Cardiac muscle cell (in vitro differentiated cells and primary cell): Measurements from ENCODE around the gene CATSPERE. TPM values are rescaled to one million over a fixed set of nuclear protein-coding genes. Genes with fewer than 3 reads are reported as not detected.

Source experiments
- DNase-seq, 2 donors: peaks; one replicate each; pipeline versions ENCODE4 v3.0.0 to v3.0.0-alpha.2; 2010 to 2017; ENCODE audit warnings: low read depth in 1 of 2, low spot score in 1 of 2
- H3K27ac ChIP-seq: fragments of 200-600 bp; sonication (generic); 2 replicates; pipeline ENCODE4 v1.5.1; 2016
- H3K27me3 ChIP-seq: fragments of 200-600 bp; sonication (generic); 2 replicates; pipeline ENCODE4 v1.6.0; 2016; ENCODE audit warnings: control low read depth
- H3K36me3 ChIP-seq: fragments of 200-600 bp; sonication (generic); 2 replicates; pipeline ENCODE4 v1.5.1; 2016; ENCODE audit warnings: control low read depth
- H3K4me1 ChIP-seq: fragments of 200-600 bp; sonication (generic); 2 replicates; pipeline ENCODE4 v1.8.1; 2017; ENCODE audit warnings: low read depth, mild to moderate bottlenecking, mixed run types
- H3K4me3 ChIP-seq: fragments of 200-600 bp; sonication (generic); 2 replicates; pipeline ENCODE4 v1.5.1; 2016; ENCODE audit warnings: mild to moderate bottlenecking
- H3K9me3 ChIP-seq: fragments of 200-600 bp; sonication (generic); 2 replicates; pipeline ENCODE4 v1.5.1; 2017; ENCODE audit warnings: low read depth, mild to moderate bottlenecking, control low read depth
- polyA plus RNA-seq: library from polyadenylated mRNA; unstranded; fragments of >200 nt; fragmentation: Nextera tagmentation; extraction: Ambion mirVana; gene quantifications from 2 replicates; pipeline ENCODE4 v1.2.1, GENCODE V29; 2016
- total RNA-seq: library from RNA; depleted of rRNA; stranded (reverse); fragments of >200 nt; gene quantifications from 2 replicates; pipeline ENCODE4 v1.2.3, GENCODE V29; 2016
- TF ChIP-seq, protein P1 (sequence below): IDR thresholded peaks from 2 replicates; pipeline ENCODE4 v1.5.1; 2012; ENCODE audit warnings: low read depth, mild to moderate bottlenecking, low read length

CATSPERE gene
- total and polyA plus RNA-seq, 2 experiments from 2014 or later, result 1.1 to 1.4 TPM

- Histone ChIP-seq H3K36me3 (no peaks in the 10 kb centered on the region), H3K4me1 (no peaks in the 10 kb centered on the region), H3K27ac (no peak overlapping the region), H3K27me3 (no peaks in the 10 kb centered on the region), H3K4me3 (no peak overlapping the region), H3K9me3 (no peaks in the 10 kb centered on the region)
- peak in 1 of 2 donors; percentile 67 for DNase-seq
- TF ChIP-seq, protein P1, sequence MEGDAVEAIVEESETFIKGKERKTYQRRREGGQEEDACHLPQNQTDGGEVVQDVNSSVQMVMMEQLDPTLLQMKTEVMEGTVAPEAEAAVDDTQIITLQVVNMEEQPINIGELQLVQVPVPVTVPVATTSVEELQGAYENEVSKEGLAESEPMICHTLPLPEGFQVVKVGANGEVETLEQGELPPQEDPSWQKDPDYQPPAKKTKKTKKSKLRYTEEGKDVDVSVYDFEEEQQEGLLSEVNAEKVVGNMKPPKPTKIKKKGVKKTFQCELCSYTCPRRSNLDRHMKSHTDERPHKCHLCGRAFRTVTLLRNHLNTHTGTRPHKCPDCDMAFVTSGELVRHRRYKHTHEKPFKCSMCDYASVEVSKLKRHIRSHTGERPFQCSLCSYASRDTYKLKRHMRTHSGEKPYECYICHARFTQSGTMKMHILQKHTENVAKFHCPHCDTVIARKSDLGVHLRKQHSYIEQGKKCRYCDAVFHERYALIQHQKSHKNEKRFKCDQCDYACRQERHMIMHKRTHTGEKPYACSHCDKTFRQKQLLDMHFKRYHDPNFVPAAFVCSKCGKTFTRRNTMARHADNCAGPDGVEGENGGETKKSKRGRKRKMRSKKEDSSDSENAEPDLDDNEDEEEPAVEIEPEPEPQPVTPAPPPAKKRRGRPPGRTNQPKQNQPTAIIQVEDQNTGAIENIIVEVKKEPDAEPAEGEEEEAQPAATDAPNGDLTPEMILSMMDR, result no peak
Measured at GRCh38 chr1:244615301-244615700, 154.2 kb downstream of the CATSPERE start.

GRCh38 chr1:244626709-244627108, 165.6 kb downstream of the CATSPERE start:
- Histone ChIP-seq H3K36me3 (no peaks in the 10 kb centered on the region), H3K4me3 (no peak overlapping the region), H3K27me3 (no peaks in the 10 kb centered on the region), H3K27ac (no peak overlapping the region), H3K9me3 (no peaks in the 10 kb centered on the region), H3K4me1 (peaks cover 9% of the 10 kb centered on the region)
- TF ChIP-seq, protein P1, result no peak
- no peak for DNase-seq

- no peaks in the 10 kb centered on the region for H3K9me3 ChIP-seq
- no peak overlapping the region for H3K27ac ChIP-seq
- TF ChIP-seq, protein P1, result no peak
- no peak overlapping the region for H3K4me3 ChIP-seq
- H3K36me3 ChIP-seq, result no peaks in the 10 kb centered on the region
- peaks cover 9% of the 10 kb centered on the region for H3K4me1 ChIP-seq
- H3K27me3 ChIP-seq, result no peaks in the 10 kb centered on the region
- peak; percentile 10 to 61 for DNase-seq
Measured at GRCh38 chr1:244628789-244629188, 167.7 kb downstream of the CATSPERE start.

DNA sequence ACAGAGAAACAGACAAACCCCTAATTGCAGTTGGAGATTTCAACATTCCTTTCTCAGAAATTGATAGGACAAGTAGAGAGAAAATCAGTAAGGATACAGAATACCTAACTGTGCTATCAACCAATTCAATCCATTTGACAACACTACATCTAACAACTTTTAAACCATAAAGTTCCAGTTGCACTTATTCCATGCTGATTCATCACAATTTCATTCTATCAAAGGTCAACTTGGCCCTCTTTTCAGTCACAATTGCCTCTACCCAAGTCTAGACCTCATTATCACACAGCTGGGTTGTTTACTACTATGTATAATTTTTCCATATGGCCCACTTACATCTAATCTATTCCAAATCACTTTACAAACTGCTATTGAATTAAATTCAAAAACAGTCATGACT, 172.1 kb downstream of the CATSPERE start:
- TF ChIP-seq, protein P1, result no peak
- no peaks in the 10 kb centered on the region for H3K9me3 ChIP-seq
- no peak overlapping the region for H3K4me3 ChIP-seq
- no peak for DNase-seq
- no peaks in the 10 kb centered on the region for H3K36me3 ChIP-seq
- no peaks in the 10 kb centered on the region for H3K27me3 ChIP-seq
- H3K4me1 ChIP-seq, result peaks cover 9% of the 10 kb centered on the region
- H3K27ac ChIP-seq, result no peak overlapping the region

GRCh38 chr1:244634546-244634945, 173.5 kb downstream of the CATSPERE start:
- no peaks in the 10 kb centered on the region for H3K9me3 ChIP-seq
- TF ChIP-seq, protein P1, result no peak
- DNase-seq, result no peak

More at GRCh38 chr1:244634546-244634945, 173.5 kb downstream of the CATSPERE start:
- Histone ChIP-seq H3K27me3 (no peaks in the 10 kb centered on the region), H3K4me1 (no peaks in the 10 kb centered on the region), H3K27ac (no peak overlapping the region), H3K36me3 (no peaks in the 10 kb centered on the region), H3K4me3 (no peak overlapping the region)
